OCI-M2 (cell line): Measurements from ENCODE around the gene MROH8.
"Not testable (repeated sequence)": the region's sequence is repeated elsewhere in the genome, so short reads cannot be mapped to it uniquely, and the experiment has no call there.

ENCODE experiments used
- DNase-seq: peaks from one replicate; lab custom pipeline; 2025; ENCODE audit not compliant: unreplicated experiment; lab: John Stamatoyannopoulos, UW

Gene MROH8

GRCh38 chr20:37158248-37158647, 21.1 kb downstream of the MROH8 start:
- no peak for DNase-seq

- DNase-seq, result no peak
Measured at GRCh38 chr20:37155987-37156386, 23.4 kb downstream of the MROH8 start.

DNA sequence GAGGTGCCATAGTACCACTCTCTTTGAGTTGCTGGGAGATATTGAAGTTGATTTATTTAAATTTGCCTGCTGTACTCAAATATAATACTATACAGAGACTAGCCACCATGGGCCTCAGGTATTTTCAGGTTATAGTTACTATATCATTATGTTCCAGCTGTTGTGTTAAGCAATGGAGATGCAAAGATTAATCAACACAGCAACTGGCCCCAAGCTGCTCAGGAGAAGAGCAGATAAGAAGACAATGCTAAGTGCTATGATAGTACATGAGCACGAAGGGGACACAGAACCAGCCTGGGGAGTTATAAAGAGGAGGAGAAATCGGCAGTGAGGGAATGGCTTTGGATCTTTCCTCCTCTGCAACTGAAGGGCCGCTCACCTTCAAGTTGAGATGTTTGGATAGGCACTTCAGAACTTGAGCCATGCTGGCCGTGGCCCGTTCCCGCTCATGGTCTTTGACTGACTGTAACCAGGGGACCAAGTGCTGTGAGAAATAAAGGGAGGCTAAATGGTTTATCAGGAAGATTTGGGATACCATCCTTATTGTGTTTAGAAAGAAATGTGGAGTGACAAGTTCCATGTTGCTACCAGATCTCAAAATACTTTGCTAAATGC, 24.6 kb downstream of the MROH8 start:
- DNase-seq, result no peak

DNA sequence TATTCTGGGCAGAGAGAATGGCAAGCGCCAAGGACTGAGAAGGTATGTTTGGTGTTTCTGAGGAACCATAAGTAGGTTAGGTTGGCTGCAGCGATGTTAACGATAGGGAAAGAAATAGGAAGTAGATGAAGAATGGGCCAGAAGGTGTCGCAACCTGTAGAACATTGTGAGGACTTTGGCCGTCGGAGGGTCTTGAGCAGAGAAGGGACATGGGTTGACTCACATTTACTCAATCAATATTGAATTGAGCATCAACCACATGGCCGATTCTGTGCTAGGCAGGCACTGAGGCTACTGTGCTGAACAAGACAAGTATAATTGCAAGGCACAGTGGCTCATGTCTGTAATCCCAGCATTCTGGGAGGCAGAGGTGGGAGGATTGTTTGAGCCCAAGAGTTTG, 27.1 kb downstream of the MROH8 start:
- DNase-seq, result no peak

GRCh38 chr20:37151529-37151928, 27.8 kb downstream of the MROH8 start:
- DNase-seq, result no peak

- DNase-seq, result not testable (repeated sequence)
Measured at GRCh38 chr20:37150864-37151263, 28.5 kb downstream of the MROH8 start.

GRCh38 chr20:37147250-37147649, 32.1 kb downstream of the MROH8 start:
- no peak for DNase-seq

DNA sequence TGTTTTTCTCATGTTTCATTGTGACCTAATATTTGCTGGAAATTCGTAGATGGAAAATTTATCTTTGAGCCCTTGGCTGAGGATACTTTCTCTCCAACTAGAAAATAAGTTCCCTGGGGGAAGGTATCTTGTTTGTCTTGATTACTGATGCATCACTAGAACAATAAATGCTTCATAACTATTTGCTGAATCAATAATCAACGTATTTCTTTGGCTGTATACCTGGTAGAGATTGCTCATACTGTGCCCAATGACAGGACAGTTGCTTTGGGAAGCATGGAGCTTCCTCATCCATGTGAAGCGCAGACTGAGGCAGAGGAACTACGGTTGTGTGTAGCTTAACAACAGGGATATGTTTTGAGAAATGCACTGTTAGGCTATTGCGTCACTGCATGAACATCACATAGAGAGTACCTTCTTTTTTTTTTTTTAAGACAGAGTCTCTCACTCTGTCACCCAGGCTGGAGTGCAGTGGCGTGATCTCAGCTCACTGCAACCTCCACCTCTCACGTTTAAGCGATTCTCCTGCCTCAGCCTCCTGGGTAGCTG, 34.4 kb downstream of the MROH8 start:
- DNase-seq, result no peak

- no peak for DNase-seq
Measured at GRCh38 chr20:37142708-37143107, 36.6 kb downstream of the MROH8 start.

GRCh38 chr20:37137547-37137946, 41.8 kb downstream of the MROH8 start:
- DNase-seq, result no peak

- DNase-seq, result no peak
Measured at GRCh38 chr20:37133952-37134351, 45.4 kb downstream of the MROH8 start.

DNA sequence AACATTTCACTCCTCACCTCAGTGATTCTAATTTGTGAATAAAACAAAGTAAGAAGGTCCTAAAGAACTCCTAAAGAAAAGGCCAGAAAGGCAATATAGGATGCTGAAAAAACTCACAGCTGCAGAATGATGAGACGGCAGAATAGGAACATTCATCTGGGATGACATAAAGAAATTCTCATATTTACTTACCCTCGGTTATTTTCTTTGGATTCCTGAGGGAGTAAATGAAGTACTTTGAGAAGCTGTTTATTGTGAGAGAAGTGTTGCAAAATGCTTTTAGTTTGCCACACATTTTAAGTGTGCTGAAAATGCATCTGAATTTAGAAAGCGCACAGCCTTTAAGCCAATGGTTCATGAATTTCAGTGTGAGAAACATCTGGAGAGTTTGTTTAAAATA, 47.9 kb downstream of the MROH8 start:
- no peak for DNase-seq

DNA sequence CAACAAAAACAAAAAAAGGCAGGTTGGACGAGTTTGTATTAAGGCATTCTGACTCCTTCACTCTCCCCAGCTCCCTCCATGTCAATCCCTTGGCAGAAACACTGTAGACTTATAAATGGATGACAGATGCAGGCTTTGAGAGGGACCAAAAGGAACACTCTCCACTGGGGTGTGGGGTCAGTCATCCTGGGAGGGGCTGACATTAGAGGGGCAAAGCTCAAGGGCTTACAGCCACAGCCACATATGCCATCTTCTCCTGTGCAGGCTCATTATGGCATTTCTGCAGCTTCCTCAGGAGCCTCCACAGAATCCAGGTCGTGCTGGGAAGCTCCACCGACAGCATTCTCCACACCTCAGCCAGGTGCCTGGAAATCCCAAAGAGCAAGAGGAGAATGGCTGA, 50.5 kb downstream of the MROH8 start:
- DNase-seq, result no peak

DNA sequence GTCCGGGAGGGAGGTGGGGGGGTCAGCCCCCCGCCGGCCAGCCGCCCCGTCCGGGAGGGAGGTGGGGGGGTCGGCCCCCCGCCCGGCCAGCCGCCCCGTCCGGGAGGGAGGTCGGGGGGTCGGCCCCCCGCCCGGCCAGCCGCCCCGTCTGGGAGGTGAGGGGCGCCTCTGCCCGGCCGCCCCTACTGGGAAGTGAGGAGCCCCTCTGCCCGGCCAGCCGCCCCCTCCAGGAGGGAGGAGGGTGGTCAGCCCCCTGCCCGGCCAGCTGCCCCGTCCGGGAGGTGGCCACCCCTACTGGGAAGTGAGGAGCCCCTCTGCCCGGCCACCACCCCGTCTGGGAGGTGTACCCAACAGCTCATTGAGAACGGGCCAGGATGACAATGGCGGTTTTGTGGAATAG, 53.1 kb downstream of the MROH8 start:
- not testable (repeated sequence) for DNase-seq

GRCh38 chr20:37123441-37123840, 55.9 kb downstream of the MROH8 start:
- no peak for DNase-seq

DNA sequence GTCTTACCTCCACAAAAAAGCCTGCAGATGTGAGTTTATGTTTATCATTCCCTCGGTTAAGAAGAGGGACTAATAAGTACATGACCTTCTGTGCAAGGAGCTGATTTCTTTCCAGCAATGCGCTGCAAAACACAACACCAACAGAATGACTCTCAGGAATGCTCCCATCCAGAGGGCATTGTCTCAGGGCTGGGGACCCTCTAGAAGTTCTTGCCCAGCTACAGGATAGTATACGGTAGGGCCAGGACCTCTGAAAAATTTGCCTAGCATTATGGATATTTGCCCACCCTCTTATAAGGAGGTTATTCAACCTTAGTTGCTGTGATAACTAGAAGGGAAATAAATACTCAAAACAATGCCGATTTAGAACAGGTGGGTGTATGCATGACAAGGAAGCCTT, 58.9 kb downstream of the MROH8 start:
- DNase-seq, result no peak

- no peak for DNase-seq
Measured at GRCh38 chr20:37119356-37120036, 59.9 kb downstream of the MROH8 start.

DNA sequence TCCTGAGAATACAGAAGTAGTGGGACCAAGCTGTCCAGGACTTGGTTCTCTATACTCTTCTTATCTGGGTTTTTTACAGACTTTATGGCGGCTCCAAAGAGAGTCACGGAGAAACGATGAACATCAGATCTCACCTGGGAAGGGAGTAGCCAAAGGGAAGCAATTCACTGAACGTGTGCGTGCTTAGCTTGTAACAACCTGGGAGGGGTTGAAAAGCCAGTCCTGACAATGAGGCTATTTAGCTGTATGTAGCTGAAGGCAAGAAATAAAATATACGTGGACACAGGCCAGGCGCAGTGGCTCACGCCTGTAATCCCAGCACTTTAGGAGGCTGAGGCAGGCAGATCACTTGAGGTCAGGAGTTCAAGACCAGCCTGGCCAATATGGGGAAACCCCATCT, 65.3 kb downstream of the MROH8 start:
- DNase-seq, result no peak

GRCh38 chr20:37111926-37112455, 67.4 kb downstream of the MROH8 start:
- no peak for DNase-seq

DNA sequence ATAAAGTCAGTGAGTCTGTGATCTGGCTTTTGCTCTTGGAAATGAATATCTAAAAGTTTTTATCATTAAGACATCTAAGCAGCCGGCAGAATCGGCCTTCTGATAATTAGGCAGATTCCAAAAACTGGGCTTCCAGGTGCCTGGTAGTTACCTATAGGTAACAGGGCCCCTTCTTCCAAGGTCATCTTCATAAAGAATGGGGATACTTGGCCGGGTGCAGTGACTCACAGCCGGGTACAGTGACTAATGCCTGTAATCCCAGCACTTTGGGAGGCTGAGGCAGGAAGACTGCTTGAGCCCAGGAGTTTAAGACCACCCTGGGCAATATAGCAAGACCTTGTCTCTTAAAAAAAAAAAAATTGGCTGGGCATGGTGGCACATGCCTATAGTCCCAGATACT, 70.7 kb downstream of the MROH8 start:
- DNase-seq, result no peak

GRCh38 chr20:37102571-37102970, 76.8 kb downstream of the MROH8 start:
- DNase-seq, result no peak

GRCh38 chr20:37096415-37097041, 82.8 kb downstream of the MROH8 start:
- no peak for DNase-seq
